Lung (tissue), 12 donors: ENCODE measurements around the gene CNTN3. TPM values are rescaled to one million over a fixed set of nuclear protein-coding genes. Genes with fewer than 3 reads are reported as not detected.

Experiments used
- ATAC-seq: fragments of 200-7000 bp; cut with Tn5 transposase; one replicate; pipeline ENCODE4 v1.9.1; 2020; ENCODE audit warnings: moderate number of reproducible peaks; ENCODE audit not compliant: insufficient read depth, low FRiP score
- DNase-seq, 3 donors: peaks; one replicate each; pipeline ENCODE4 v3.0.0-alpha.2; 2013 to 2017
- H3K27ac ChIP-seq, 2 donors: one replicate each; pipeline ENCODE4 v1.5.1; 2013; ENCODE audit warnings: mild to moderate bottlenecking in 2 of 2, moderate library complexity in 2 of 2, control low read depth in 1 of 2, inconsistent platforms in 1 of 2, low read depth in 1 of 2, low read length in 1 of 2
- H3K27me3 ChIP-seq, 3 donors: one replicate each; pipeline ENCODE4 v1.5.1; 2013; ENCODE audit warnings: low read length in 2 of 3; ENCODE audit not compliant: control insufficient read depth in 3 of 3, insufficient read depth in 3 of 3
- H3K36me3 ChIP-seq, 4 donors: one replicate each; pipeline ENCODE4 v1.5.1; 2013; ENCODE audit warnings: low read length in 4 of 4, mild to moderate bottlenecking in 1 of 4, moderate library complexity in 1 of 4; ENCODE audit not compliant: control insufficient read depth in 4 of 4, insufficient read depth in 4 of 4
- H3K4me1 ChIP-seq, 5 donors: one replicate each; pipeline ENCODE4 v1.5.1; 2013; ENCODE audit warnings: low read length in 5 of 5, mild to moderate bottlenecking in 2 of 5, moderate library complexity in 1 of 5; ENCODE audit not compliant: control insufficient read depth in 5 of 5, insufficient read depth in 5 of 5
- H3K4me3 ChIP-seq: one replicate; pipeline ENCODE4 v1.5.1; 2013; ENCODE audit warnings: mild to moderate bottlenecking, control low read depth, moderate library complexity
- H3K9ac ChIP-seq, 2 donors: one replicate each; pipeline ENCODE4 v1.5.1; 2013; ENCODE audit warnings: low read length in 2 of 2, control low read depth in 1 of 2; ENCODE audit not compliant: insufficient read depth in 1 of 2
- H3K9me3 ChIP-seq, 4 donors: one replicate each; pipeline ENCODE4 v1.5.1; 2013; ENCODE audit warnings: low read length in 3 of 4, mild to moderate bottlenecking in 1 of 4, moderate library complexity in 1 of 4; ENCODE audit not compliant: control insufficient read depth in 4 of 4, insufficient read depth in 3 of 4
- WGBS, 2 donors: extraction: QIAGEN DNeasy Blood & Tissue Kit; methylation state at CpG; one replicate each; pipeline ENCODE4 v1.1.7; 2013; 5-methylcytosine and 5-hydroxymethylcytosine counted together
- polyA plus RNA-seq, 2 donors: library from polyadenylated mRNA; stranded (reverse); fragments of 200-250 nt; gene quantifications; one replicate each; pipeline ENCODE4 v1.2.1, GENCODE V29; 2013
- total RNA-seq, 2 donors: library from RNA; depleted of rRNA in 1 of 2; stranded (reverse); fragments of >200 nt in 1 of 2; gene quantifications; one replicate each; pipeline ENCODE4 v1.2.1, GENCODE V29; 2014 to 2021
- TF ChIP-seq, protein P1 (sequence below): IDR thresholded peaks from 2 replicates; pipeline ENCODE4 v1.5.1; 2012; ENCODE audit warnings: mild to moderate bottlenecking; ENCODE audit errors: control extremely low read depth, extremely low read depth
- donor health status: control.
- donor health status: control.
- donor health status: Bipolar disorder and iron deficiency.
- donor health status: healthy.
- donor health status: DM: yes; HTN: yes; CAD: no.

The CNTN3 gene
- total and polyA plus RNA-seq, 4 donors, result 0.74 to 51.0 (median 1.2) TPM

DNA sequence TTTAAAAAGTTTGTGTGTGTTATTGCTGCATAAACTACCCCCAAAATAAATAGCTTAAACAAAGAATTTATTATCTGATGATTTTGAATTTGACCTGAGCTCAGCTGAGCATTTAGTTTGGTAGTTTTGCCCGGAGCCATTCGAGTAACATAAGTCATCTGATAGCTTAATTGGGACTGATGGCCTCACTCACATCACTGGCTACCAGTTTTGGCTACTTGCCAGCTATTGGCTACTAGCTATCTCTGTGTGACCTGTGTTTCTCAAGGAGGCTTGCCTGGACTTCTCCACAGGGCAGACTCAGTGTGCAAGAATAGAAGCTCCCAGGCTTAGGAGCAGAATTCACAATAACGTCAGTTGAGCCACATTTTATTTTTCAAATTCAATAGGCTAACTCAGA lies 9.0 kb downstream of the CNTN3 start:
- Histone ChIP-seq H3K36me3 (no peaks in the 10 kb centered on the region), H3K4me3 (no peak overlapping the region), H3K9me3 (no peaks in the 10 kb centered on the region), H3K9ac (no peak overlapping the region), H3K27me3 (no peaks in the 10 kb centered on the region), H3K27ac (no peak overlapping the region), H3K4me1 (peaks cover 0 to 7% (median 0%) of the 10 kb centered on the region in 5 donors)
- ATAC-seq (no peak), DNase-seq (no peak)
- WGBS, 2 donors, result 81 to 85% methylated on average over 3 of the region's 3 CpGs
- TF ChIP-seq, protein P1, sequence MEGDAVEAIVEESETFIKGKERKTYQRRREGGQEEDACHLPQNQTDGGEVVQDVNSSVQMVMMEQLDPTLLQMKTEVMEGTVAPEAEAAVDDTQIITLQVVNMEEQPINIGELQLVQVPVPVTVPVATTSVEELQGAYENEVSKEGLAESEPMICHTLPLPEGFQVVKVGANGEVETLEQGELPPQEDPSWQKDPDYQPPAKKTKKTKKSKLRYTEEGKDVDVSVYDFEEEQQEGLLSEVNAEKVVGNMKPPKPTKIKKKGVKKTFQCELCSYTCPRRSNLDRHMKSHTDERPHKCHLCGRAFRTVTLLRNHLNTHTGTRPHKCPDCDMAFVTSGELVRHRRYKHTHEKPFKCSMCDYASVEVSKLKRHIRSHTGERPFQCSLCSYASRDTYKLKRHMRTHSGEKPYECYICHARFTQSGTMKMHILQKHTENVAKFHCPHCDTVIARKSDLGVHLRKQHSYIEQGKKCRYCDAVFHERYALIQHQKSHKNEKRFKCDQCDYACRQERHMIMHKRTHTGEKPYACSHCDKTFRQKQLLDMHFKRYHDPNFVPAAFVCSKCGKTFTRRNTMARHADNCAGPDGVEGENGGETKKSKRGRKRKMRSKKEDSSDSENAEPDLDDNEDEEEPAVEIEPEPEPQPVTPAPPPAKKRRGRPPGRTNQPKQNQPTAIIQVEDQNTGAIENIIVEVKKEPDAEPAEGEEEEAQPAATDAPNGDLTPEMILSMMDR, result no peak

DNA sequence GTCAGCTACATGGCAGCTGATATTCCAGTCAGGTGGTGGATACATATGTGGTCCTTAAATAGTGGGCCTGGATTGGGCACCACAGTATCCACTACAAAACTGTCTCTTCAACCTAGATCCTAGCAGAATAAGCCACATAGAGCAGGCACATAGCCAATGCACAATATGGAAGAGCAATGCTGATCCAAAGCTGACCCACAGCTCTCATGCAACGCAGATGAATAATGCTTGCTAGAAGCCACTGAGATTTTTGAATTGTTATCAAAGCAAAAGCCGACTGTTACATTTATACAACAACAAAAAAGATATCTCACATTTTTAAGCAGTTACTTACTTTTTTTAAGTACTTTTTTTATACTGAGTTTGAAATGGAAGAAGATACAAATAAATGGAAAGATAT lies 11.2 kb downstream of the CNTN3 start:
- no peak overlapping the region for H3K27ac ChIP-seq
- no peaks in the 10 kb centered on the region for H3K36me3 ChIP-seq
- DNase-seq, result peak in 1 of 3 donors; percentile 33
- 76 to 84% methylated on average over 2 of the region's 2 CpGs for WGBS, 2 donors
- no peaks in the 10 kb centered on the region for H3K9me3 ChIP-seq
- no peak for ATAC-seq
- H3K9ac ChIP-seq, result no peak overlapping the region
- TF ChIP-seq, protein P1, result no peak
- H3K27me3 ChIP-seq, result no peaks in the 10 kb centered on the region
- H3K4me3 ChIP-seq, result no peak overlapping the region
- H3K4me1 ChIP-seq, result no peaks in the 10 kb centered on the region

DNA sequence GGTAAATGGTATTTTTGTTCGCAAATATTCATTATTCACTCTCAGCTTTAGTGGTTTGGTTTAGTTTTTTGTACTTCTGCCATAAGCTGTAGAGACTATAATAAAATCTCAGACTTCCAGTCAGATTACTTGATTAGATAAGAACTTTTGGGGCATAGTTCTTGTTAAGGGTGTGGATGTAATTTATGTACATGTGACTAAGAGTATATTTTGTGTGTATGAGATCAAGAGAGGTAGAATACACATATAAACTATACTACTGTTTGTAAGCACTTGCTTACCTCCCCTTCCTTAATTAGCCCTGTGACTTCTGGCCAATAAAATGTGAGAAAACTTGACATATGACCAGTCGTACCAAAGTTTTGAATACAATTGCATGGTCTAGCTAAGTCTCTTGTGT lies 12.0 kb downstream of the CNTN3 start:
- Histone ChIP-seq H3K9me3 (no peaks in the 10 kb centered on the region), H3K4me1 (no peaks in the 10 kb centered on the region), H3K27ac (no peak overlapping the region), H3K4me3 (no peak overlapping the region), H3K27me3 (no peaks in the 10 kb centered on the region), H3K9ac (no peak overlapping the region), H3K36me3 (no peaks in the 10 kb centered on the region)
- DNase-seq, result no peak
- ATAC-seq, result no peak
- 82 to 88% methylated on average over 2 of the region's 2 CpGs for WGBS, 2 donors
- TF ChIP-seq, protein P1, result no peak

DNA sequence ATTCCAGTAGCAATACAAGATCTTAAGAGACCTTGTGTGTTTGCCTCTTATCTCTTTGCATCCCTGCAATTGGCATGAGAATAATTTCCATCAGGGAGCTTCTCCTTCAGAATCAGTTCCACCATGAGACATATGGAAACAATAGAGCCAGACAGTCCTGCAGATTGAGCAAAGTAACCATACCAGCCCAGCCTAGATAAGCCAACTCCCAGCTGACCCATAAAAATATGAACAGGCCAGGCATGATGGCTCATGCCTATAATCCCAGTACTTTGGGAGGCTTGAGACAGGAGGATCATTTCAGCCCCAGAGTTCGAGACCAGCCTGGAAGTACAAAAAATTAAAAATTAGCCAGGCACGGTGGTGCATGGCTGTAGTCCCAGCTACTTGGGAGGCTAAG lies 12.7 kb downstream of the CNTN3 start:
- Histone ChIP-seq H3K9me3 (no peaks in the 10 kb centered on the region), H3K4me3 (no peak overlapping the region), H3K36me3 (no peaks in the 10 kb centered on the region), H3K4me1 (no peaks in the 10 kb centered on the region), H3K9ac (no peak overlapping the region), H3K27ac (no peak overlapping the region), H3K27me3 (no peaks in the 10 kb centered on the region)
- ATAC-seq, result no peak
- TF ChIP-seq, protein P1, result no peak
- DNase-seq, result no peak
- 89% methylated on average over 2 of the region's 2 CpGs for WGBS, 2 donors
